C4-2B (cell line): Measurements from ENCODE around the gene ACAD11.

ENCODE experiments used
- ZFX ChIP-seq: fragments of 450-650 bp; IDR thresholded peaks from 2 replicates; pipeline ENCODE4 v1.6.1; 2017
- TF ChIP-seq, protein P1 (sequence below): fragments of 450-650 bp; conservative IDR thresholded peaks from 2 replicates; pipeline ENCODE4 v1.5.1; 2017; ENCODE audit warnings: mild to moderate bottlenecking

DNA sequence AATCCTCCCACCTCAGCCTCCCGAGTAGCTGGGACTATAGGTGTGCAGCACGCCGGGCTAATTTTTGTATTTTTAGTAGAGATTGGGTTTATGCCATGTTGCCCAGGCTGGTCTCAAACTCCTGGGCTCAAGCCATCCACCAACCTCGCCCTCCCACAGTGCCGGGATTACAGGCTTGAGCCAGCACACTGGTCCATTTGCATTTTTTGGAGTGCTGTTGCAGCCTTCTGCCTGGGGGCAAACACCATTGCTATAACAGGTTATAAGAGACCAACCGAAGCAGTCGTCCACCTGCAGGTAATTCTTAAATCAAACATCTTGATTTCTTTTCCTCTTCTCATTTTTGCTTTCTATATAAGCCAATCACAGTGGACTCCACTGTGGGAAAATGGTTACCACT lies 34.8 kb downstream of the ACAD11 start:
- TF ChIP-seq, protein P1, sequence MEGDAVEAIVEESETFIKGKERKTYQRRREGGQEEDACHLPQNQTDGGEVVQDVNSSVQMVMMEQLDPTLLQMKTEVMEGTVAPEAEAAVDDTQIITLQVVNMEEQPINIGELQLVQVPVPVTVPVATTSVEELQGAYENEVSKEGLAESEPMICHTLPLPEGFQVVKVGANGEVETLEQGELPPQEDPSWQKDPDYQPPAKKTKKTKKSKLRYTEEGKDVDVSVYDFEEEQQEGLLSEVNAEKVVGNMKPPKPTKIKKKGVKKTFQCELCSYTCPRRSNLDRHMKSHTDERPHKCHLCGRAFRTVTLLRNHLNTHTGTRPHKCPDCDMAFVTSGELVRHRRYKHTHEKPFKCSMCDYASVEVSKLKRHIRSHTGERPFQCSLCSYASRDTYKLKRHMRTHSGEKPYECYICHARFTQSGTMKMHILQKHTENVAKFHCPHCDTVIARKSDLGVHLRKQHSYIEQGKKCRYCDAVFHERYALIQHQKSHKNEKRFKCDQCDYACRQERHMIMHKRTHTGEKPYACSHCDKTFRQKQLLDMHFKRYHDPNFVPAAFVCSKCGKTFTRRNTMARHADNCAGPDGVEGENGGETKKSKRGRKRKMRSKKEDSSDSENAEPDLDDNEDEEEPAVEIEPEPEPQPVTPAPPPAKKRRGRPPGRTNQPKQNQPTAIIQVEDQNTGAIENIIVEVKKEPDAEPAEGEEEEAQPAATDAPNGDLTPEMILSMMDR = no peak
- TF ChIP-seq ZFX = no peak
